WTC11 (cell line): ENCODE results near the gene C1orf159. TPM values are rescaled to one million over a fixed set of nuclear protein-coding genes. Genes with fewer than 3 reads are reported as not detected.

Experiments used
- ATAC-seq: fragments of 200-7000 bp; cut with Tn5 transposase; 2 replicates; pipeline ENCODE4 v1.10.0; 2021; ENCODE audit warnings: mild to moderate bottlenecking, moderate library complexity
- CTCF ChIA-PET: fragments of 300-600 bp; sonication (Branson Sonifier 250); formaldehyde crosslinking; loops from one replicate; lab custom pipeline; 2021; ENCODE audit warnings: antibody characterized with exemption; lab: Charles Lee
- POLR2A ChIA-PET: fragments of 350-600 bp; sonication (Branson Sonifier 250); formaldehyde crosslinking; loops from one replicate; lab custom pipeline; 2021; ENCODE audit warnings: antibody characterized with exemption; lab: Charles Lee
- DNase-seq: peaks from one replicate; pipeline ENCODE4 v3.0.0; 2021; ENCODE audit warnings: low spot score
- H3K27ac Mint-ChIP-seq: 2 replicates; pipeline ENCODE4 v1.8.0; 2021; ENCODE audit warnings: mixed read lengths
- H3K27me3 Mint-ChIP-seq: 2 replicates; pipeline ENCODE4 v1.8.0; 2021; ENCODE audit warnings: low read depth, mild to moderate bottlenecking, moderate library complexity, mixed read lengths
- H3K36me3 Mint-ChIP-seq: 2 replicates; pipeline ENCODE4 v1.8.0; 2021; ENCODE audit warnings: mixed read lengths
- H3K4me1 Mint-ChIP-seq: 2 replicates; pipeline ENCODE4 v1.8.0; 2022; ENCODE audit warnings: mixed read lengths
- H3K4me3 Mint-ChIP-seq: 2 replicates; pipeline ENCODE4 v1.8.0; 2021; ENCODE audit warnings: mild to moderate bottlenecking, moderate library complexity, mixed read lengths
- H3K9me3 Mint-ChIP-seq: 2 replicates; pipeline ENCODE4 v1.8.0; 2021; ENCODE audit warnings: mixed read lengths
- ATF3 ChIP-seq: sonication (generic); formaldehyde crosslinking; conservative IDR thresholded peaks from 2 replicates; pipeline ENCODE4 v1.8.1; 2022; ENCODE audit warnings: mild to moderate bottlenecking, missing genetic modification reagents
- ATF6 ChIP-seq: sonication (generic); formaldehyde crosslinking; IDR thresholded peaks from 2 replicates; pipeline ENCODE4 v1.8.1; 2023; ENCODE audit warnings: mild to moderate bottlenecking, missing genetic modification reagents
- CREB1 ChIP-seq: sonication (generic); formaldehyde crosslinking; IDR thresholded peaks from 2 replicates; pipeline ENCODE4 v1.8.0; 2023; ENCODE audit warnings: mild to moderate bottlenecking, missing genetic modification reagents
- E2F1 ChIP-seq: sonication (generic); formaldehyde crosslinking; IDR thresholded peaks from 2 replicates; pipeline ENCODE4 v1.8.0; 2022; ENCODE audit warnings: mild to moderate bottlenecking, missing genetic modification reagents
- GRHL2 ChIP-seq: fragments of 250-450 bp; sonication (Bioruptor Pico); IDR thresholded peaks from 2 replicates; pipeline ENCODE4 v1.8.0; 2022; ENCODE audit warnings: mild to moderate bottlenecking, moderate library complexity; ENCODE audit not compliant: insufficient replicate concordance, severe bottlenecking
- KAT7 ChIP-seq: sonication (generic); formaldehyde crosslinking; IDR thresholded peaks from 2 replicates; pipeline ENCODE4 v1.8.1; 2023; ENCODE audit warnings: missing genetic modification reagents, mild to moderate bottlenecking, borderline replicate concordance
- MAX ChIP-seq: sonication (generic); formaldehyde crosslinking; IDR thresholded peaks from 2 replicates; pipeline ENCODE4 v1.8.0; 2022; ENCODE audit warnings: mild to moderate bottlenecking, missing genetic modification reagents
- NFATC4 ChIP-seq: fragments of 250-450 bp; sonication (Bioruptor Pico); IDR thresholded peaks from 2 replicates; pipeline ENCODE4 v1.9.0; 2021; ENCODE audit warnings: mild to moderate bottlenecking
- NFE2L1 ChIP-seq: sonication (generic); formaldehyde crosslinking; IDR thresholded peaks from 2 replicates; pipeline ENCODE4 v1.8.1; 2023; ENCODE audit warnings: missing genetic modification reagents
- NFYB ChIP-seq: sonication (generic); formaldehyde crosslinking; conservative IDR thresholded peaks from 2 replicates; pipeline ENCODE4 v1.8.0; 2022; ENCODE audit warnings: low read depth, missing genetic modification reagents
- PRDM15 ChIP-seq: sonication (generic); formaldehyde crosslinking; IDR thresholded peaks from 2 replicates; pipeline ENCODE4 v1.8.0; 2022; ENCODE audit warnings: missing genetic modification reagents
- PREB ChIP-seq: sonication (generic); formaldehyde crosslinking; IDR thresholded peaks from 2 replicates; pipeline ENCODE4 v1.8.1; 2022; ENCODE audit warnings: mild to moderate bottlenecking, missing genetic modification reagents, moderate library complexity, borderline replicate concordance
- PRRX2 ChIP-seq: fragments of 250-450 bp; sonication (Bioruptor Pico); IDR thresholded peaks from 2 replicates; pipeline ENCODE4 v1.8.0; 2021; ENCODE audit warnings: mild to moderate bottlenecking
- RELA ChIP-seq: sonication (generic); formaldehyde crosslinking; IDR thresholded peaks from 2 replicates; pipeline ENCODE4 v1.8.1; 2022; ENCODE audit warnings: missing genetic modification reagents, mild to moderate bottlenecking, borderline replicate concordance
- TEAD1 ChIP-seq: sonication (generic); formaldehyde crosslinking; IDR thresholded peaks from 2 replicates; pipeline ENCODE4 v1.8.0; 2022; ENCODE audit warnings: mild to moderate bottlenecking, missing genetic modification reagents
- ZMAT4 ChIP-seq: fragments of 250-450 bp; sonication (Bioruptor Pico); IDR thresholded peaks from 2 replicates; pipeline ENCODE4 v1.9.0; 2021; ENCODE audit warnings: mild to moderate bottlenecking
- ZNF232 ChIP-seq: sonication (generic); formaldehyde crosslinking; IDR thresholded peaks from 2 replicates; pipeline ENCODE4 v1.8.0; 2022; ENCODE audit warnings: mild to moderate bottlenecking, missing genetic modification reagents
- ZNF317 ChIP-seq: sonication (generic); formaldehyde crosslinking; IDR thresholded peaks from 2 replicates; pipeline ENCODE4 v1.8.1; 2023; ENCODE audit warnings: low read depth, mild to moderate bottlenecking, moderate library complexity, missing genetic modification reagents, borderline replicate concordance
- ZNF416 ChIP-seq: fragments of 250-450 bp; sonication (Bioruptor Pico); IDR thresholded peaks from 2 replicates; pipeline ENCODE4 v1.9.0; 2021; ENCODE audit warnings: mild to moderate bottlenecking, inconsistent platforms
- ZNF512 ChIP-seq: sonication (generic); formaldehyde crosslinking; IDR thresholded peaks from 2 replicates; pipeline ENCODE4 v1.8.1; 2022; ENCODE audit warnings: missing genetic modification reagents, borderline replicate concordance
- ZSCAN18 ChIP-seq: fragments of 250-450 bp; sonication (Bioruptor Pico); IDR thresholded peaks from 2 replicates; pipeline ENCODE4 v2.1.2; 2022; ENCODE audit warnings: mild to moderate bottlenecking, moderate library complexity
- total RNA-seq: library from RNA; stranded (reverse); gene quantifications from 3 replicates; pipeline ENCODE4 v1.2.3, GENCODE V29; 2021

The C1orf159 gene
- total RNA-seq, 1 experiment from 2014 or later = 17.8 TPM

- H3K27me3 Mint-ChIP-seq = peaks cover 20% of the 10 kb centered on the region
- ChIA-PET CTCF (interaction anchor here (0.8 kb wide), 1 partner anchor 54 kb away, joined by 4 read pairs; no protein-coding TSS in a partner anchor), POLR2A (no interaction called here)
- peaks cover 22% of the 10 kb centered on the region for H3K36me3 Mint-ChIP-seq
- DNase-seq = no peak
- TF ChIP-seq TEAD1 (no peak), ZNF232 (no peak), MAX (CRISPR knock-in tag) (no peak), NFATC4 (CRISPR knock-in tag) (no peak), NFE2L1 (CRISPR knock-in tag) (no peak), RELA (CRISPR knock-in tag) (no peak), ZNF512 (CRISPR knock-in tag) (no peak), ZSCAN18 (no peak), CREB1 (CRISPR knock-in tag) (no peak), ZNF416 (CRISPR knock-in tag) (no peak), ATF6 (CRISPR knock-in tag) (no peak), GRHL2 (CRISPR knock-in tag) (no peak), NFYB (CRISPR knock-in tag) (no peak), PRRX2 (CRISPR knock-in tag) (no peak), PREB (CRISPR knock-in tag) (no peak), KAT7 (no peak), E2F1 (CRISPR knock-in tag) (no peak), ATF3 (no peak)
- no peak overlapping the region for H3K27ac Mint-ChIP-seq
- H3K9me3 Mint-ChIP-seq = peaks cover 28% of the 10 kb centered on the region
- H3K4me1 Mint-ChIP-seq = no peaks in the 10 kb centered on the region
- no peak for ATAC-seq
- H3K4me3 Mint-ChIP-seq = no peak overlapping the region
Measured at GRCh38 chr1:1151306-1151705, 35.4 kb upstream of the C1orf159 start.

GRCh38 chr1:1150100-1150499 lies 34.2 kb upstream of the C1orf159 start:
- DNase-seq (no peak), ATAC-seq (no peak)
- Mint-ChIP-seq H3K36me3 (peaks cover 19% of the 10 kb centered on the region), H3K4me3 (no peak overlapping the region), H3K27me3 (peaks cover 13% of the 10 kb centered on the region), H3K27ac (no peak overlapping the region), H3K9me3 (peaks cover 24% of the 10 kb centered on the region), H3K4me1 (no peaks in the 10 kb centered on the region)
- POLR2A ChIA-PET = no interaction called here
- CTCF ChIA-PET = no interaction called here
- TF ChIP-seq ZSCAN18 = no peak
- no peak for TF ChIP-seq ZMAT4 (CRISPR knock-in tag)
- TF ChIP-seq PRDM15 = no peak
- TF ChIP-seq PREB (CRISPR knock-in tag) = no peak
- TF ChIP-seq ZNF317 (CRISPR knock-in tag) = no peak
